Stomach (tissue), 9 donors: Measurements from ENCODE around the gene MRPL45. TPM values are rescaled to one million over a fixed set of nuclear protein-coding genes. Genes with fewer than 3 reads are reported as not detected.
A peak's percentile ranks its signal among the peaks of the same experiment; 100 is the strongest.

Source experiments
- DNase-seq, 2 donors: peaks; one replicate each; pipeline versions ENCODE4 v3.0.0 to v3.0.0-alpha.2; 2013 to 2019
- H3K27ac ChIP-seq, 5 donors: fragments of 200-600 bp in 4 of 5; sonication (generic) in 4 of 5; one replicate each; pipeline ENCODE4 v1.5.1; 2013 to 2019; ENCODE audit warnings: mild to moderate bottlenecking in 1 of 5, moderate library complexity in 1 of 5
- H3K27me3 ChIP-seq, 3 donors: fragments of 200-600 bp; sonication (generic); one replicate each; pipeline ENCODE4 v1.5.1; 2017 to 2019; ENCODE audit warnings: mixed run types in 1 of 3
- H3K36me3 ChIP-seq, 4 donors: fragments of 200-600 bp; sonication (generic); 1 replicate in 3 of 4; 2 replicates in 1 of 4; pipeline ENCODE4 v1.5.1; 2016 to 2019
- H3K4me1 ChIP-seq, 4 donors: fragments of 200-600 bp; sonication (generic); one replicate each; pipeline ENCODE4 v1.5.1; 2016 to 2019
- H3K4me3 ChIP-seq, 4 donors: fragments of 200-600 bp; sonication (generic) in 3 of 4; one replicate each; pipeline ENCODE4 v1.5.1; 2016 to 2019; ENCODE audit warnings: mild to moderate bottlenecking in 1 of 4
- H3K9me3 ChIP-seq, 4 donors: fragments of 200-600 bp; sonication (generic); one replicate each; pipeline ENCODE4 v1.5.1; 2016 to 2019
- EP300 ChIP-seq: sonication (generic); formaldehyde crosslinking; IDR thresholded peaks from one replicate; pipeline ENCODE4 v1.6.1; 2017; ENCODE audit warnings: antibody characterized with exemption
- POLR2A ChIP-seq, 4 donors: fragments of 450-650 bp; IDR thresholded peaks; one replicate each; pipeline ENCODE4 v1.6.1; 2016; ENCODE audit warnings: antibody characterized with exemption in 4 of 4, control low read depth in 2 of 4, mild to moderate bottlenecking in 1 of 4, moderate library complexity in 1 of 4
- POLR2AphosphoS5 ChIP-seq, 3 donors: sonication (generic); formaldehyde crosslinking; IDR thresholded peaks; one replicate each; pipeline ENCODE4 v1.6.1; 2016; ENCODE audit warnings: antibody characterized with exemption in 3 of 3
- WGBS, 5 donors: extraction: QIAGEN DNeasy Blood & Tissue Kit in 3 of 5; methylation state at CpG; one replicate each; pipeline versions ENCODE4 v1.1.5 to v1.1.7; 2013 to 2018; 5-methylcytosine and 5-hydroxymethylcytosine counted together
- intact Hi-C: fragments of 100-400 bp; cut with DNase I; formaldehyde crosslinking; loops from one replicate; pipeline ENCODE4 v1.15.1; 2023; ENCODE audit warnings: low total_unique reads
- polyA plus RNA-seq, 3 donors: library from polyadenylated mRNA; stranded (reverse); fragments of 200-250 nt; gene quantifications; one replicate each; pipeline ENCODE4 v1.2.3, GENCODE V29; 2013
- total RNA-seq, 5 donors: library from RNA; depleted of rRNA; stranded (reverse); fragments of >200 nt; gene quantifications; one replicate each; pipeline versions ENCODE4 v1.1.0 to v1.2.3, GENCODE V29; 2014 to 2016
- TF ChIP-seq, protein P1 (sequence below), 7 experiments: fragments of 450-650 bp in 4 of 7; fragments of 200-600 bp in 3 of 7; sonication (generic) in 3 of 7; IDR thresholded peaks; one replicate each; pipeline ENCODE4 v1.5.1; 2016 to 2019; ENCODE audit warnings: antibody characterized with exemption in 7 of 7, control low read depth in 2 of 7, mild to moderate bottlenecking in 1 of 7
- donor health status: healthy with polysubstance abuse.
- donor health status: Bipolar disorder and iron deficiency.
- donor health status: healthy.

MRPL45 gene
- total and polyA plus RNA-seq, 8 donors, result 5.4 to 49.2 (median 22.8) TPM

DNA sequence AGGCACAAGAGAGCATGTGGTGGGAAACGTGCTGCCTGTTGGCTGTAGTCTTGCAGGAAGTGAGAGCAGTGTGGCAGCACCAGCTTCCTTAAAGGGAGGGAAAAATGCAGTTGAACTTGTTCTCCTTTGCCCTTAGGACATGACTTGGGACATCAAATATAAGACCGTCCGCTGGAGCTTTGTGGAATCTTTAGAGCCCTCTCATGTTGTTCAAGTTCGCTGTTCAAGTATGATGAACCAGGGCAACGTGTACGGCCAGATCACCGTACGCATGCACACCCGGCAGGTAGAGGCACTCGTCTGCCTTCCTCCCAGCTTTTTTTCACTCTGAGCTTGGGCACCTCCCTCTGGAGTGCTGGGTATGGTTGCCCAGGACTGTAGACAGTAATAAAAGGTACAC, 23.5 kb downstream of the MRPL45 start:
- Histone ChIP-seq H3K4me1 (peaks cover 12 to 24% (median 18%) of the 10 kb centered on the region in 4 donors), H3K36me3 (peaks cover 7 to 69% (median 66%) of the 10 kb centered on the region in 4 donors), H3K27me3 (no peaks in the 10 kb centered on the region), H3K9me3 (no peaks in the 10 kb centered on the region), H3K27ac (no peak overlapping the region), H3K4me3 (no peak overlapping the region)
- intact Hi-C loops, result no loop called here
- WGBS, 5 donors, result 83 to 90% (median 86%) methylated on average over 10 of the region's 10 CpGs
- TF ChIP-seq, protein P1, sequence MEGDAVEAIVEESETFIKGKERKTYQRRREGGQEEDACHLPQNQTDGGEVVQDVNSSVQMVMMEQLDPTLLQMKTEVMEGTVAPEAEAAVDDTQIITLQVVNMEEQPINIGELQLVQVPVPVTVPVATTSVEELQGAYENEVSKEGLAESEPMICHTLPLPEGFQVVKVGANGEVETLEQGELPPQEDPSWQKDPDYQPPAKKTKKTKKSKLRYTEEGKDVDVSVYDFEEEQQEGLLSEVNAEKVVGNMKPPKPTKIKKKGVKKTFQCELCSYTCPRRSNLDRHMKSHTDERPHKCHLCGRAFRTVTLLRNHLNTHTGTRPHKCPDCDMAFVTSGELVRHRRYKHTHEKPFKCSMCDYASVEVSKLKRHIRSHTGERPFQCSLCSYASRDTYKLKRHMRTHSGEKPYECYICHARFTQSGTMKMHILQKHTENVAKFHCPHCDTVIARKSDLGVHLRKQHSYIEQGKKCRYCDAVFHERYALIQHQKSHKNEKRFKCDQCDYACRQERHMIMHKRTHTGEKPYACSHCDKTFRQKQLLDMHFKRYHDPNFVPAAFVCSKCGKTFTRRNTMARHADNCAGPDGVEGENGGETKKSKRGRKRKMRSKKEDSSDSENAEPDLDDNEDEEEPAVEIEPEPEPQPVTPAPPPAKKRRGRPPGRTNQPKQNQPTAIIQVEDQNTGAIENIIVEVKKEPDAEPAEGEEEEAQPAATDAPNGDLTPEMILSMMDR (IDR thresholded peaks at IDR 0.05), result no peak
- TF ChIP-seq POLR2A (IDR thresholded peaks at IDR 0.05), result no peak
- TF ChIP-seq EP300, result no peak
- no peak for TF ChIP-seq POLR2AphosphoS5 (IDR thresholded peaks at IDR 0.05)
- peak in 1 of 2 donors; percentile 11 for DNase-seq

DNA sequence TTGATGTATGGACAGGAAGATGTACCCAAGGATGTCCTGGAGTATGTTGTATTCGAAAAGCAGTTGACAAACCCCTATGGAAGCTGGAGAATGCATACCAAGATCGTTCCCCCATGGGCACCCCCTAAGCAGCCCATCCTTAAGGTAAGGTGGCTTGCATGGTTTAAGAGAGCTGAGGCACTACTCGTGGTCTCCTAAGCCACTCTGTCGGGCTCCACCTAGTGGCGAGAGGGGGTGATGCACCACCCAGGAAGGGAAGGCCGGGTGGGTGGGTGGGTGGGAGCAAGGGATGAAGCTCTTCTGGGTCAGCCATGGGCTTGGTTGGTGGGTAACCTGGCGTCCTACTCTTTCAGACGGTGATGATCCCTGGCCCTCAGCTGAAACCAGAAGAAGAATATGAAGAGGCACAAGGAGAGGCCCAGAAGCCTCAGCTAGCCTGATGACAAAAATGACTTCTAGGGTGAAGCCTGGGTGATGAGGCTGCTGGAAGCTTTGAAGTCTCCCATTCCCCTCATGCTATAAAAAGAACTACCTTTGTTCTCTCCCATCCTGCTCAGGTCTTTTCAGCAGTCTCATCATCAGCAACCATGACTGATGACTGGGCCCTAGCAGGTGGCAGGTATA, 25.3 kb downstream of the MRPL45 start:
- peak; percentile 69 to 78 for DNase-seq
- WGBS, 5 donors, result 20 to 27% (median 23%) methylated on average over 8 of the region's 8 CpGs
- H3K4me3 ChIP-seq, result no peak overlapping the region

DNA sequence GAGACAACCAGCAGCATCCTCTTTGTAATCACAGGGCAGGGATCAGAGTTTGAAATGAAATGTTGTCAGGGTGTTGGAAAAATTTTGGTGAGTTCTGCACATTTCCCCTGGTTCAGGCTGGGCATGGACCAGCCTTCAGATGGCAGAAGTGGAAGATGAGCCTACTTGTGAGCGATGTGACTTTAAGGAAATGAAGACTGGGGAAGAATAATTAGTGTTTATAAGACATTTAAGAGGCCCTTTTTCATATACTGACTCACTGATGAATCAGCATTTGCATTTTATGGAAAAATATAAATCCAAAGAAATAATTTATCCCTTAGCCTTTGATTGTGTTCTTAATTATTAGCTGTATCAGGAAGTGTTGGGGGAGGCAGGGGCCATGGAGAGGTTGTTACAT, 25.9 kb downstream of the MRPL45 start:
- TF ChIP-seq, protein P1 (IDR thresholded peaks at IDR 0.05), result no peak
- TF ChIP-seq EP300, result no peak
- TF ChIP-seq POLR2A (IDR thresholded peaks at IDR 0.05), result no peak
- no peak for TF ChIP-seq POLR2AphosphoS5 (IDR thresholded peaks at IDR 0.05)
- no peak for DNase-seq
- Histone ChIP-seq H3K27me3 (no peaks in the 10 kb centered on the region), H3K36me3 (peaks cover 7 to 55% (median 49%) of the 10 kb centered on the region in 4 donors), H3K9me3 (no peaks in the 10 kb centered on the region), H3K4me3 (no peak overlapping the region), H3K4me1 (peaks cover 12 to 36% (median 22%) of the 10 kb centered on the region in 4 donors), H3K27ac (no peak overlapping the region)
- intact Hi-C loops, result no loop called here
- WGBS, 5 donors, result 97 to 100% (median 100%) methylated on average over 1 of the region's 1 CpG

More for the DNA sequence above, 25.3 kb downstream of the MRPL45 start:
- intact Hi-C loops, result no loop called here
- no peak for TF ChIP-seq EP300
- no peak for TF ChIP-seq POLR2A (IDR thresholded peaks at IDR 0.05)
- TF ChIP-seq, protein P1 (IDR thresholded peaks at IDR 0.05), result peak in 3 of 7 experiments; percentile 86 to 94 (median 88)
- no peak for TF ChIP-seq POLR2AphosphoS5 (IDR thresholded peaks at IDR 0.05)
- no peaks in the 10 kb centered on the region for H3K27me3 ChIP-seq
- H3K27ac ChIP-seq, result no peak overlapping the region
- H3K36me3 ChIP-seq, result peaks cover 7 to 55% (median 53%) of the 10 kb centered on the region in 4 donors
- peaks cover 12 to 34% (median 22%) of the 10 kb centered on the region in 4 donors for H3K4me1 ChIP-seq
- no peaks in the 10 kb centered on the region for H3K9me3 ChIP-seq

DNA sequence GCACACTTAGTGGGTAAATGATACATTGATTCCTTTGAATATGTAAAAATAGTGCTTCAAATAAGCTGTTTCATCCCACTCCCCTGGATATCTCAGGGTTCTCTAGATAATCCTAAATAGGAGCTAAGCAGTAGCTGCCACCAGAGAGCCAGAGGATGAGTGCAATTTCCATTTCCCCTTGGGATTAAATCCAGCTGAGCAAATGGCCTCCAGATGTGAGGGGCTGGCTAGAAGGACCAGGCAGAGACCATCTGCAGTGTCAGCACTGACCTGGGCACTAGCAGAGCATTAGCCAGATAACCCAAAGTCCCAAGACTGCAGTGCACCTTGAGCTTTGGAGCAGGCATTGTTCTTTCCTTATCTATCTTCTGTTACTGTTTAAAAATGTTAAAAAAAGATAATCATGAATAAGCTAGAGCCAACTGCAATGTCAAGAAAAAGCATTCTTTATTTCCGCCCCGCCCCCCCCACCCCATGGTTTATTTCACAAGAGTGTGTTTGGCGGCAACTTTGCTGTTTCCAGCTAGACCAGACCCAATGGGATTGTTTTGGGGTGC, 27.3 kb downstream of the MRPL45 start:
- peak overlapping the region in 3 of 5 donors; percentile 24 to 43 (median 33) for H3K27ac ChIP-seq
- TF ChIP-seq POLR2A (IDR thresholded peaks at IDR 0.05) (no peak), POLR2AphosphoS5 (IDR thresholded peaks at IDR 0.05) (peak in 1 of 3 donors; percentile 28)

More for the DNA sequence above, 27.3 kb downstream of the MRPL45 start:
- intact Hi-C loops, result no loop called here
- peaks cover 12 to 36% (median 22%) of the 10 kb centered on the region in 4 donors for H3K4me1 ChIP-seq
- peak in 1 of 2 donors; percentile 38 for DNase-seq
- WGBS, 5 donors, result 34 to 58% (median 47%) methylated on average over 3 of the region's 3 CpGs
- H3K27me3 ChIP-seq, result peaks cover 0 to 3% (median 0%) of the 10 kb centered on the region in 3 donors
- H3K9me3 ChIP-seq, result no peaks in the 10 kb centered on the region
- H3K36me3 ChIP-seq, result peaks cover 5 to 45% (median 42%) of the 10 kb centered on the region in 4 donors
- no peak overlapping the region for H3K4me3 ChIP-seq
